Measurements from ENCODE around the gene PARD3. TPM values are rescaled to one million over a fixed set of nuclear protein-coding genes. Genes with fewer than 3 reads are reported as not detected.

Gene PARD3
- total and polyA plus RNA-seq, 7 experiments from 2014 or later, result 0.19 to 1.2 (median 0.43) TPM

DNA sequence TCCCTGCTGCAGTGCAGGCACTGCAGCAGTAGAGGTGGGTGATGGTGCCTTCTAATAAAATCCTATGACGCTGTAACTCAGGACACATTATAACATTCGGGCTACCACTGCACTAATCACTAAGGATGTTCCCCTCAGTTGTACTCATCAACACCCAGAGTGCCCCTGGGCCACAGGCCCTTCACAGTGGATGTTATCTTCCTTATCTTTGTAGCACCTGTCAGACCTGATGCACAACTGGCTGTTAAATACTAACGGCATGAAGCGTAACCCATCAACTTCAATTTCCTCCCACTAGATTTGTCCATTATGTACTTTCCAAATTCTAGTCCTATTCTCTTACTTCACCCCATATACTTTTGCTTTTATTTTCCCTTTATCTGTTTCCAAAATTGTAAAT lies 66.3 kb downstream of the PARD3 start:
- no peak overlapping the region for H3K27ac Mint-ChIP-seq
- Histone ChIP-seq H3K36me3 (ENCODE audit: control insufficient read depth in 2 of 3, insufficient read depth in 3 of 3, low read length in 3 of 3) (no peaks in the 10 kb centered on the region), H3K27me3 (ENCODE audit: control insufficient read depth in 2 of 2, insufficient read depth in 2 of 2, low read length in 2 of 2) (no peaks in the 10 kb centered on the region), H3K4me3 (ENCODE audit: low read length) (no peak overlapping the region), H3K4me1 (ENCODE audit: control insufficient read depth in 2 of 2, insufficient read depth in 2 of 2, low read length in 2 of 2) (no peaks in the 10 kb centered on the region), H3K27ac (ENCODE audit: low read depth, low read length) (no peak overlapping the region), H3K9me3 (ENCODE audit: control insufficient read depth in 2 of 3, low read length in 3 of 3) (no peaks in the 10 kb centered on the region)
- H3K9me3 Mint-ChIP-seq, result no peaks in the 10 kb centered on the region
- peaks cover 2 to 30% (median 8%) of the 10 kb centered on the region in 5 donors for H3K27me3 Mint-ChIP-seq
- peaks cover 0 to 6% (median 0%) of the 10 kb centered on the region in 7 donors for H3K4me1 Mint-ChIP-seq
- CTCF ChIA-PET, result no interaction called here
- ATAC-seq (no peak), DNase-seq (no peak)
- intact Hi-C loops (cut with micrococcal nuclease), result no loop called here
- peak overlapping the region in 1 of 10 donors; percentile 3 for H3K4me3 Mint-ChIP-seq
- POLR2A ChIA-PET, result no interaction called here
- peaks cover 0 to 3% (median 0%) of the 10 kb centered on the region in 5 donors for H3K36me3 Mint-ChIP-seq

GRCh38 chr10:34748357-34748756 lies 66.7 kb downstream of the PARD3 start:
- Mint-ChIP-seq H3K27me3 (peaks cover 2 to 34% (median 10%) of the 10 kb centered on the region in 5 donors), H3K4me3 (peak overlapping the region in 1 of 10 donors; percentile 3), H3K36me3 (peaks cover 0 to 3% (median 0%) of the 10 kb centered on the region in 5 donors), H3K9me3 (no peaks in the 10 kb centered on the region), H3K4me1 (peaks cover 0 to 6% (median 0%) of the 10 kb centered on the region in 7 donors), H3K27ac (no peak overlapping the region)
- ATAC-seq (no peak), DNase-seq (no peak)
- Histone ChIP-seq H3K36me3 (ENCODE audit: control insufficient read depth in 2 of 3, insufficient read depth in 3 of 3, low read length in 3 of 3) (no peaks in the 10 kb centered on the region), H3K27me3 (ENCODE audit: control insufficient read depth in 2 of 2, insufficient read depth in 2 of 2, low read length in 2 of 2) (no peaks in the 10 kb centered on the region), H3K4me3 (ENCODE audit: low read length) (no peak overlapping the region), H3K4me1 (ENCODE audit: control insufficient read depth in 2 of 2, insufficient read depth in 2 of 2, low read length in 2 of 2) (no peaks in the 10 kb centered on the region), H3K27ac (ENCODE audit: low read depth, low read length) (no peak overlapping the region), H3K9me3 (ENCODE audit: control insufficient read depth in 2 of 3, low read length in 3 of 3) (no peaks in the 10 kb centered on the region)
- CTCF ChIA-PET, result no interaction called here
- intact Hi-C loops (cut with micrococcal nuclease), result no loop called here
- POLR2A ChIA-PET, result no interaction called here

DNA sequence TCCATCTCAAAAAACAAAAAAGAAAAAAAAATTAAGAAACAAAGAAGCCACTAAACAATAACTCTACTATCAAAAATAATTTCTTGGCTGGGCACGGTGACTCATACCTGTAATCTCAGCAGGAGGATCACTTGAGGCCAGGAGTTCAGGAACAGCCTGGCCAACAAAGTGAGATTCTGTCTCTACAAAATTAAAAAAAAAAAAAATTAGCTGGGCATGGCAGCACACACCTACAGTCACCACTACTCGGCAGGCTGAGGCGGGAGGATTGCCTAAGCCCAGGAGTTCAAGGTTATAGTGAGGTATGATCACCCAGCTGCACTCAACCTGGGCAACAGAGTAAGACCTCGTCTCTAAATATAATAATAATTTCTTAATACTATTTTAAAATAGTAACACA lies 69.0 kb downstream of the PARD3 start:
- no peaks in the 10 kb centered on the region for H3K36me3 ChIP-seq (ENCODE audit: control insufficient read depth in 2 of 3, insufficient read depth in 3 of 3, low read length in 3 of 3)
- intact Hi-C loops (cut with micrococcal nuclease), result no loop called here
- CTCF ChIA-PET, result no interaction called here
- H3K27me3 Mint-ChIP-seq, result peaks cover 5 to 34% (median 22%) of the 10 kb centered on the region in 5 donors
- H3K27ac Mint-ChIP-seq, result no peak overlapping the region
- H3K36me3 Mint-ChIP-seq, result peaks cover 0 to 3% (median 0%) of the 10 kb centered on the region in 5 donors
- no peak overlapping the region for H3K4me3 Mint-ChIP-seq
- H3K27ac ChIP-seq (ENCODE audit: low read depth, low read length), result no peak overlapping the region
- DNase-seq (no peak), ATAC-seq (no peak)
- POLR2A ChIA-PET, result no interaction called here
- no peak overlapping the region for H3K4me3 ChIP-seq (ENCODE audit: low read length)
- peaks cover 0 to 6% (median 0%) of the 10 kb centered on the region in 7 donors for H3K4me1 Mint-ChIP-seq
- H3K9me3 Mint-ChIP-seq, result peaks cover 0 to 2% (median 0%) of the 10 kb centered on the region in 11 donors
- no peaks in the 10 kb centered on the region for H3K4me1 ChIP-seq (ENCODE audit: control insufficient read depth in 2 of 2, insufficient read depth in 2 of 2, low read length in 2 of 2)
- H3K27me3 ChIP-seq (ENCODE audit: control insufficient read depth in 2 of 2, insufficient read depth in 2 of 2, low read length in 2 of 2), result no peaks in the 10 kb centered on the region
- H3K9me3 ChIP-seq (ENCODE audit: control insufficient read depth in 2 of 3, low read length in 3 of 3), result no peaks in the 10 kb centered on the region

GRCh38 chr10:34745244-34745643 lies 69.9 kb downstream of the PARD3 start:
- no peak overlapping the region for H3K4me3 Mint-ChIP-seq
- ATAC-seq, result no peak
- no peak overlapping the region for H3K4me3 ChIP-seq (ENCODE audit: low read length)
- no peaks in the 10 kb centered on the region for H3K36me3 ChIP-seq (ENCODE audit: control insufficient read depth in 2 of 3, insufficient read depth in 3 of 3, low read length in 3 of 3)
- H3K27ac ChIP-seq (ENCODE audit: low read depth, low read length), result no peak overlapping the region
- H3K36me3 Mint-ChIP-seq, result peaks cover 0 to 3% (median 0%) of the 10 kb centered on the region in 5 donors
- no peaks in the 10 kb centered on the region for H3K27me3 ChIP-seq (ENCODE audit: control insufficient read depth in 2 of 2, insufficient read depth in 2 of 2, low read length in 2 of 2)
- DNase-seq, result no peak
- H3K9me3 ChIP-seq (ENCODE audit: control insufficient read depth in 2 of 3, low read length in 3 of 3), result no peaks in the 10 kb centered on the region
- no peaks in the 10 kb centered on the region for H3K4me1 ChIP-seq (ENCODE audit: control insufficient read depth in 2 of 2, insufficient read depth in 2 of 2, low read length in 2 of 2)
- H3K4me1 Mint-ChIP-seq, result peaks cover 0 to 11% (median 0%) of the 10 kb centered on the region in 7 donors
- ChIA-PET POLR2A (no interaction called here), CTCF (no interaction called here)
- H3K27me3 Mint-ChIP-seq, result peaks cover 10 to 39% (median 29%) of the 10 kb centered on the region in 5 donors
- intact Hi-C loops (cut with micrococcal nuclease), result no loop called here
- no peak overlapping the region for H3K27ac Mint-ChIP-seq
- peaks cover 0 to 2% (median 0%) of the 10 kb centered on the region in 11 donors for H3K9me3 Mint-ChIP-seq

DNA sequence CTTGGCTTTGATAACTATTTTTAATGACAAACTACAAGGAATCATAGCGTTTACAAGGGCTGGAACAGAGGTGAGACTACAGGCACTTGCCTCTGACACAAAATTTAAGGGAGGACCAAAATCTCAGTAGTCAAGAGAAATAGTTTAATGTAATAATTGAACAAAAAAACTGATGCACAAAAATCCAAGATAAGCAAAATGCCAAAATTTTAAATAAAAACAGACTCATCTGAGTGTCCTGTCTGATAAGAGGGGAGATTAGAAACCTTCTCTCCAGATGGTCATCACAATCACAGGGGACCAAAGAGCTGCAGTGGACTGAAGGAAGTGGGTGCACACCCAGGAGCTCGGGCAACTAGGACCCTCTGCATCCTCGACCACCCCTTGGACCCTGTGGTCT lies 70.5 kb downstream of the PARD3 start:
- DNase-seq (no peak), ATAC-seq (no peak)
- intact Hi-C loops (cut with micrococcal nuclease), result no loop called here
- peaks cover 0 to 2% (median 0%) of the 10 kb centered on the region in 11 donors for H3K9me3 Mint-ChIP-seq
- H3K27me3 ChIP-seq (ENCODE audit: control insufficient read depth in 2 of 2, insufficient read depth in 2 of 2, low read length in 2 of 2), result no peaks in the 10 kb centered on the region
- H3K4me1 ChIP-seq (ENCODE audit: control insufficient read depth in 2 of 2, insufficient read depth in 2 of 2, low read length in 2 of 2), result no peaks in the 10 kb centered on the region
- H3K36me3 ChIP-seq (ENCODE audit: control insufficient read depth in 2 of 3, insufficient read depth in 3 of 3, low read length in 3 of 3), result no peaks in the 10 kb centered on the region
- H3K27ac Mint-ChIP-seq, result no peak overlapping the region
- peaks cover 0 to 12% (median 0%) of the 10 kb centered on the region in 7 donors for H3K4me1 Mint-ChIP-seq
- H3K27ac ChIP-seq (ENCODE audit: low read depth, low read length), result no peak overlapping the region
- H3K36me3 Mint-ChIP-seq, result peaks cover 0 to 3% (median 0%) of the 10 kb centered on the region in 5 donors
- POLR2A ChIA-PET, result no interaction called here
- no peak overlapping the region for H3K4me3 ChIP-seq (ENCODE audit: low read length)
- peaks cover 17 to 43% (median 29%) of the 10 kb centered on the region in 5 donors for H3K27me3 Mint-ChIP-seq
- H3K9me3 ChIP-seq (ENCODE audit: control insufficient read depth in 2 of 3, low read length in 3 of 3), result no peaks in the 10 kb centered on the region
- no peak overlapping the region for H3K4me3 Mint-ChIP-seq
- CTCF ChIA-PET, result no interaction called here

GRCh38 chr10:34743814-34744213 lies 71.3 kb downstream of the PARD3 start:
- CTCF ChIA-PET, result no interaction called here
- ATAC-seq (no peak), DNase-seq (no peak)

DNA sequence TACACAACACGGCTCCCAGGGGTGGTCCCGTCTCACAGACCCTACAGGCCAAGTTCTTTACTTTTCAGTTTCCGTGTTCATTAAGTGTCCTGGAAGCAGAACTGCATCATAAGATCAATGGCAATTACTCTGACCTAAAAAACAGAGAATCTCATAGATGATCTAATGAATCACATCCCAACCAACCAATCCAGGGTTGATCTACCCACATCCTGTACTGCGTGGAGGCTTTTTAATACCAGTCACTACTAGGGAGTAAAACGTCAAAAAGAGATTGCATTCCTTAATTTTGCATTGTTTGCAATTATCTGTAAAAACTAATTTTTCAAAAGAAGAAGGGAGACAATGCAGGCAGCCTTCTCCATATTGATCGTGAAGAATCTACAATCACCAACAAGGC lies 72.6 kb downstream of the PARD3 start:
- intact Hi-C loops (cut with micrococcal nuclease), result no loop called here
- H3K4me1 Mint-ChIP-seq, result peaks cover 0 to 6% (median 0%) of the 10 kb centered on the region in 7 donors
- H3K36me3 ChIP-seq (ENCODE audit: control insufficient read depth in 2 of 3, insufficient read depth in 3 of 3, low read length in 3 of 3), result no peaks in the 10 kb centered on the region
- no peak for DNase-seq
- POLR2A ChIA-PET, result no interaction called here
- H3K27me3 Mint-ChIP-seq, result peaks cover 21 to 49% (median 27%) of the 10 kb centered on the region in 5 donors
- no peaks in the 10 kb centered on the region for H3K27me3 ChIP-seq (ENCODE audit: control insufficient read depth in 2 of 2, insufficient read depth in 2 of 2, low read length in 2 of 2)
- no peaks in the 10 kb centered on the region for H3K36me3 Mint-ChIP-seq
- H3K27ac ChIP-seq (ENCODE audit: low read depth, low read length), result no peak overlapping the region
- H3K9me3 Mint-ChIP-seq, result peaks cover 0 to 2% (median 0%) of the 10 kb centered on the region in 11 donors
- no peak for ATAC-seq
- H3K9me3 ChIP-seq (ENCODE audit: control insufficient read depth in 2 of 3, low read length in 3 of 3), result no peaks in the 10 kb centered on the region
- H3K4me3 ChIP-seq (ENCODE audit: low read length), result no peak overlapping the region
- no peaks in the 10 kb centered on the region for H3K4me1 ChIP-seq (ENCODE audit: control insufficient read depth in 2 of 2, insufficient read depth in 2 of 2, low read length in 2 of 2)
- H3K4me3 Mint-ChIP-seq, result no peak overlapping the region
- H3K27ac Mint-ChIP-seq, result no peak overlapping the region
- CTCF ChIA-PET, result no interaction called here

More at GRCh38 chr10:34743814-34744213, 71.3 kb downstream of the PARD3 start:
- no peak overlapping the region for H3K27ac ChIP-seq (ENCODE audit: low read depth, low read length)
- peaks cover 0 to 3% (median 0%) of the 10 kb centered on the region in 5 donors for H3K36me3 Mint-ChIP-seq
- intact Hi-C loops (cut with micrococcal nuclease), result no loop called here
- peaks cover 18 to 44% (median 28%) of the 10 kb centered on the region in 5 donors for H3K27me3 Mint-ChIP-seq
- H3K4me1 ChIP-seq (ENCODE audit: control insufficient read depth in 2 of 2, insufficient read depth in 2 of 2, low read length in 2 of 2), result no peaks in the 10 kb centered on the region
- H3K9me3 ChIP-seq (ENCODE audit: control insufficient read depth in 2 of 3, low read length in 3 of 3), result no peaks in the 10 kb centered on the region
- H3K27me3 ChIP-seq (ENCODE audit: control insufficient read depth in 2 of 2, insufficient read depth in 2 of 2, low read length in 2 of 2), result no peaks in the 10 kb centered on the region
- H3K4me3 Mint-ChIP-seq, result no peak overlapping the region
- peaks cover 0 to 10% (median 0%) of the 10 kb centered on the region in 7 donors for H3K4me1 Mint-ChIP-seq
- POLR2A ChIA-PET, result no interaction called here
- H3K27ac Mint-ChIP-seq, result no peak overlapping the region
- peaks cover 0 to 2% (median 0%) of the 10 kb centered on the region in 11 donors for H3K9me3 Mint-ChIP-seq
- no peak overlapping the region for H3K4me3 ChIP-seq (ENCODE audit: low read length)
- H3K36me3 ChIP-seq (ENCODE audit: control insufficient read depth in 2 of 3, insufficient read depth in 3 of 3, low read length in 3 of 3), result no peaks in the 10 kb centered on the region

Data from naive thymus-derived CD4-positive, alpha-beta T cell (primary cell).